Immature natural killer cell (primary cell): ENCODE data around the gene SLC25A45. TPM values are rescaled to one million over a fixed set of nuclear protein-coding genes. Genes with fewer than 3 reads are reported as not detected.
A peak's percentile ranks its signal among the peaks of the same experiment; 100 is the strongest.

Experiments used
- DNase-seq, 3 donors: peaks; one replicate each; pipeline ENCODE4 v3.0.0; 2022; ENCODE audit warnings: mixed read lengths in 1 of 3
- H3K27ac Mint-ChIP-seq, 6 donors: one replicate each; pipeline ENCODE4 v1.8.0; 2020; ENCODE audit warnings: mixed read lengths in 6 of 6, mild to moderate bottlenecking in 5 of 6, inconsistent platforms in 4 of 6, moderate library complexity in 3 of 6
- H3K27me3 Mint-ChIP-seq, 3 donors: one replicate each; pipeline ENCODE4 v1.8.0; 2020 to 2021; ENCODE audit warnings: low read depth in 3 of 3, mild to moderate bottlenecking in 3 of 3, mixed read lengths in 3 of 3, moderate library complexity in 3 of 3, inconsistent platforms in 1 of 3
- H3K36me3 Mint-ChIP-seq, 3 donors: one replicate each; pipeline ENCODE4 v1.8.0; 2020; ENCODE audit warnings: mixed read lengths in 3 of 3, inconsistent platforms in 2 of 3, mild to moderate bottlenecking in 2 of 3
- H3K4me1 Mint-ChIP-seq, 2 donors: one replicate each; pipeline ENCODE4 v1.8.0; 2020; ENCODE audit warnings: inconsistent platforms in 2 of 2, mild to moderate bottlenecking in 2 of 2, mixed read lengths in 2 of 2, moderate library complexity in 1 of 2
- H3K4me3 Mint-ChIP-seq, 5 donors: one replicate each; pipeline ENCODE4 v1.8.0; 2020; ENCODE audit warnings: mild to moderate bottlenecking in 5 of 5, mixed read lengths in 5 of 5, inconsistent platforms in 3 of 5, moderate library complexity in 3 of 5
- H3K9me3 Mint-ChIP-seq, 6 donors: one replicate each; pipeline ENCODE4 v1.8.0; 2020; ENCODE audit warnings: mild to moderate bottlenecking in 6 of 6, mixed read lengths in 6 of 6, inconsistent platforms in 4 of 6, moderate library complexity in 3 of 6
- polyA plus RNA-seq, 3 donors: library from polyadenylated mRNA; unstranded; fragments of 300-500 nt; fragmentation: Illumina TruSeq; gene quantifications; one replicate each; pipeline ENCODE4 v1.2.3, GENCODE V29; 2021

SLC25A45 gene
- polyA plus RNA-seq, 3 donors from 2014 or later = 4.5 to 16.0 (median 10.3) TPM

DNA sequence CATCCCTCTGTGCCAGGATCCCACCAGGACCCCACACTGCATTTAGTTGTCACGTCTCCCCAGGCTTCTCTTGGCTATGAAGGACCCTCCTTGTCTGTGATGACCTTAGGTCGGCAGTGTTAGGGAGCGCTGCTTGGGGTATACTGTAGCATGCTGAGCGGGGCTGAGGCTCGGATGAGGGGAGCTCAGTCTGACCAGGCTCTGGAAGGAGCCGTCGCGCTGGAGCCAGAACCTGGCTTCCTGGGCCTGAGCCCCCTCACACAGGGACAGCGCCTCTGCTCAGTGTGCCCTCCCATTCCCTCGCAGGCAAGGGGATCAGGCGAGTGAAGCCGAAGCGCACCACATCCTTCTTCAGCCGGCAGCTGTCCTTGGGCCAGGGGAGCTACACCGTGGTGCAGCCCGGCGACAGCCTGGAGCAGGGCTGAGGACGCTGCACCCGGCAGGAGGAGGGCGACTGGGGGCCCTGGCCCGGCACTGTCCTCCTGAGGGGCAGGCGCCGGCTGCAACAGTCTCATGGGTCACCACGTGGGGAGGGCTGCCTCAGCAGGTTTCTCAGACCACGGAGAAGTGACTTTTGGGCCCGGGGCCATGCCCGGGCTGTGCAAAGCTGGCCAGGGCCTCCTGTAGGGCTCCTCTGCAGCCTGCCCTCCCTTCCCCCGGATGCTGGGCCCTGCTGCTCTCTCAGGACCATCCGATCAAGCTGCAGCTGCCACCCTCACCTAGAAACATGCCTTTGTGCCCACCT, 28.7 kb upstream of the SLC25A45 start:
- Mint-ChIP-seq H3K27ac (peak overlapping the region in 1 of 6 donors; percentile 19), H3K4me1 (peaks cover 7 to 8% of the 10 kb centered on the region in 2 donors), H3K9me3 (no peaks in the 10 kb centered on the region), H3K36me3 (peaks cover 0 to 7% (median 7%) of the 10 kb centered on the region in 3 donors), H3K27me3 (peaks cover 0 to 2% (median 0%) of the 10 kb centered on the region in 3 donors), H3K4me3 (no peak overlapping the region)
- DNase-seq = no peak

DNA sequence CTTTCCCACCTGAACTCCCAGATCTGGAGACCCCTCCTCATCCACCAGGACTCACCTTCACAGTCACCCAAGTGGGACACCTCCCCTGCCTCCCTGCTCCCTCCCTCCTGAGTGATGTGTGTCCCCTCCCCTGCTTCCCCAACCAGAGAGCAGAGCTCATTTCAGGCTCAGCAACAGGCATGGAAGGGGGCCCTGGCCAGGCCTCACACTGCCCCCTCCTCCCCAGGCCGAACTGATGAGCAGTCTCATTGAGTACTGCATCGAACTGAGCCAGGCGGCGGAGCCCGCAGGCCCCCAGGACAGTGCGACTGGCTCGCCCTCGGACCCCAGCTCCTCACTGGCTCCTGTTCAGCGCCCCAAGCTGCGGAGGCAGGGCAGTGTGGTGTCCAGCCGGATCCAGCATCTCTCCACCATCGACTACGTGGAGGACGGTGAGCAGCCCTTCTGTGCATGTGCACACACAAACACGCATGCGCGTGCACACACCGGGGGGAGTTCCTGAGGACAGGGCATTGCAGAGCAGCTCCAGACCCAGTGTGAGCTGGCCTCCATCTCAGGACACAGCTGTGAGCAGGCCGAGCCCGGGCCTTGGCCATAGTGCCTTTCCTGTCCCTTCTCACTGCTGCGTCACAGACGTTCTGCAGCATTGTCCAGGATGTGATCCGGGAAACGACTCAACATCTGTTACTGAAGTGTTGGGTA, 22.3 kb upstream of the SLC25A45 start:
- Mint-ChIP-seq H3K27ac (no peak overlapping the region), H3K36me3 (peaks cover 4 to 11% (median 8%) of the 10 kb centered on the region in 3 donors), H3K27me3 (no peaks in the 10 kb centered on the region), H3K4me3 (no peak overlapping the region), H3K4me1 (no peaks in the 10 kb centered on the region), H3K9me3 (no peaks in the 10 kb centered on the region)
- no peak for DNase-seq

DNA sequence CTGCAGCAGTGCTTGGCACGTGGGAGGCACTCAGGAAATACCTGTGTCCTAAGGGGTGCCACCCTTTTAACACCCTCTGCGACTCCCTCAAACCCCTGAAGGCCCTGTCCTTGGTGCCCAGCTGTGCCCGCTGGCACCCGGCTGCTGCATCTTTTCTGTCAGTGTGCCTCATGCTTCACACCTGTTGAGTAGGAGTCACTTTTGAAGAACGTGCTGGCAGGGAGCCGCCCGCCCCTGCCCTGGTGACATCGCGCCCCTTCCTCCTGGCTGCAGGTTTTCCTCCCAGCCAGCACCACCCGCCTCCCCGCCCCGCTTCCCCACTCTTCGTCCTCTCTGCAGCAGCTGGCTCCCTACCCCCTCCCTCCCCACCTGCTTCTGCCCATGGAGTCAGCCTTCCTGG, 21.8 kb upstream of the SLC25A45 start:
- Mint-ChIP-seq H3K36me3 (peaks cover 4 to 9% (median 8%) of the 10 kb centered on the region in 3 donors), H3K9me3 (no peaks in the 10 kb centered on the region), H3K27ac (no peak overlapping the region), H3K4me3 (no peak overlapping the region), H3K4me1 (no peaks in the 10 kb centered on the region), H3K27me3 (no peaks in the 10 kb centered on the region)
- DNase-seq = no peak

DNA sequence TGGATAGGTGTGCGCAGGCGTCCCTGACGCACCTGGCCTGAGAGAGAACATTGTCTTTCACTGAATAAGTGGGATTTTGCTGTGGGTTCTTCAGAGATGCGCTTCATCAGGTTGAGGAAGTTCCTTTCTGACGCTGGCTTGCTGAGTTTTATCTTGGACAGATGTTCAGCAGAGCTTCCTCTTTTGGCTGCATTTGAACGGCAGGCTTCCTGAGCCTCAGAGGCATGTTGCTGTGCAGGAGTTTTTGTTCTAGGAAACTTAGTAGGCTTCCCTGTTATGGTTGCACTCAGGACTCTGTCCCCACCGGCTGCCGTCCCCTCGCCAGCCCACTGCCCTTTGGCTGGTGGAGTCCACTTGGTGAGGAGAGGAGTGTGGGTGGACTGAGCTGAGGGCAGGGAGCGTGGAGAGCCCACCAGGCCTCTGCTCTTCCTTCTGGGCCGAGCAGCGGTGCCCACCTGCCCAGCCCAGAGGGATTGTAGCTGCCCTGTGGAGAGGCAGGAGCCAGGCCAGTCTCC, 21.2 kb upstream of the SLC25A45 start:
- H3K4me3 Mint-ChIP-seq = no peak overlapping the region

DNA sequence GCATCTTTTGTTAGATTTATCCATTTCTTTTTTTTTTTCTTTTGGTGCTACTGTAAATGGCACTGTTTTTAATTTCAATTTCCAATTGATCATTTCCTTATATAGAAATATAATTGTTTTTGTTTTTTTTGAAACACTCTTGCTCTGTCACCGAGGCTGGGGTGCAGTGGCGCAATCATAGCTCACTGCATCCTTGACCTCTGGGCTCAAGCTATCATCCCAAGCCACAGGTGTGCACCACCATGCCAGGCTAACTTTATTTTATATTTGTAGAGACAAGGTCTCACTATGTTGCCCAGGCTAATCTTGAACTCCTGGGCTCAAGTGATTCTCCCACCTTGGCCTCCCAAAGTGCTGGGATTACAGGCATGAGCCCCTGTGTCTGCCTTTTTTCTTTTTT, 20.3 kb upstream of the SLC25A45 start:
- Mint-ChIP-seq H3K36me3 (peaks cover 4 to 10% (median 5%) of the 10 kb centered on the region in 3 donors), H3K4me3 (no peak overlapping the region), H3K27me3 (no peaks in the 10 kb centered on the region), H3K4me1 (peaks cover 0 to 2% of the 10 kb centered on the region in 2 donors), H3K27ac (peak overlapping the region in 1 of 6 donors; percentile 69), H3K9me3 (no peaks in the 10 kb centered on the region)
- DNase-seq = no peak

More for the DNA sequence above, 21.2 kb upstream of the SLC25A45 start:
- Mint-ChIP-seq H3K9me3 (no peaks in the 10 kb centered on the region), H3K36me3 (peaks cover 4 to 9% (median 5%) of the 10 kb centered on the region in 3 donors), H3K4me1 (peaks cover 0 to under 1% of the 10 kb centered on the region in 2 donors), H3K27ac (peak overlapping the region in 1 of 6 donors; percentile 20), H3K27me3 (no peaks in the 10 kb centered on the region)
- no peak for DNase-seq

DNA sequence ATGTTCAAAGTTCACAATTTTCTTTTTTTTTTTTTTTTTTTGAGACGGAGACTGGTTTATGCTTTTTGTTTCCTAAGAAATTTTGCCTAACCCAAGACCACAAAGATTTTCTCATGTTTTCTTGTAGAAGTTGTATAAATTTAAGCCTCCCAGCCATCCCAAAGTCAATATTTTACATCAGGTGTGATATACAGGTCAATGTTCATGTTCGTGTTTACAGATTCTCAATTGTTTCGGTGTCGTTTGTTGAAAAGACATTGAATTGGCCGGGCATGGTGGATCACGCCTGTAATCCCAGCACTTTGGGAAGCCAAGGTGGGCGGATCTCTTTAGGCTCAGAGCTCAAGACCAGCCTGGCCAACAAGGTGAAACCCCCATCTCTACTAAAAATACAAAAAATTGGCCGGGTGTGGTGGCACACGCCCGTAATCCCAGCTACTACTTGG, 19.4 kb upstream of the SLC25A45 start:
- peaks cover 9 to 15% (median 10%) of the 10 kb centered on the region in 3 donors for H3K36me3 Mint-ChIP-seq
- H3K4me1 Mint-ChIP-seq = peaks cover 2 to 4% of the 10 kb centered on the region in 2 donors
- no peaks in the 10 kb centered on the region for H3K27me3 Mint-ChIP-seq
- H3K9me3 Mint-ChIP-seq = no peaks in the 10 kb centered on the region
- no peak for DNase-seq
- peak overlapping the region in 2 of 6 donors; percentile 39 to 43 for H3K27ac Mint-ChIP-seq
- H3K4me3 Mint-ChIP-seq = no peak overlapping the region

DNA sequence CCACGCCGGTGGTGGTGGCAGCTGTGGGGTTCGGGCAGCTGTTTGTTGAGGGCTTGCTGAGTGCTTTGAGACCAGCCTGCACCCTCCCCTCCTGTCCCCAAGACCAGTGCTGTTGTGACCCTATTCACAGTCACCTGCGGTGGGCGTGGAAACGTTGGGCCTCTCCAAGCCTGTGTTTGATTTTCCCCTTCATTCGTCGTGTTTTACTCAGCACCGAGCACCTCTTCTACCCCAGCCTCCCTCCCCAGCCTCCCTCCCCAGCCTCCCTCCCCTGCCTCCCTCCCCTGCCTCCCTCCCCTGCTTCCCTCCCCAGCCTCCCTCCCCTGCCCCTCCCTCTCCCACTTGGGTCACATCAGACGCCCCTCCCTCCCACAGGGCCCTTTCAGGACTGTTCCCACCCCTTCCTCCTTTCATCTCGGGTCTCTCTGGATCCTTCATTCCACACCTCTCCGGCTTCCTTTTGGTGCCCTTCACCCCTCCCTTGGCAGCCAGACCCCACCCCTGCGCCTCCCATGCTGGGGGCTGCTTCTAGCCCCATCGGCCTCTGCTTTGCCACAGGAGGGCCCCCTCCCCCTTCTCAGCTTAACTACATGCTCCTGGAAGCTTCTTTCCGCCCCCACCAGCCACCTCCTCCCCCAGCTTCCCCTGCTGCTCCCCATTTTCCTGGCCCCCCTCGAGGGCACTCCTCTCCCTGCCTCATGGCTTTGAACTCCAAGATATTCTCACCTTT, 18.8 kb upstream of the SLC25A45 start:
- Mint-ChIP-seq H3K4me3 (no peak overlapping the region), H3K36me3 (peaks cover 9 to 15% (median 10%) of the 10 kb centered on the region in 3 donors), H3K27me3 (no peaks in the 10 kb centered on the region), H3K27ac (peak overlapping the region in 1 of 6 donors; percentile 43), H3K4me1 (peaks cover 2 to 4% of the 10 kb centered on the region in 2 donors), H3K9me3 (no peaks in the 10 kb centered on the region)
- no peak for DNase-seq

DNA sequence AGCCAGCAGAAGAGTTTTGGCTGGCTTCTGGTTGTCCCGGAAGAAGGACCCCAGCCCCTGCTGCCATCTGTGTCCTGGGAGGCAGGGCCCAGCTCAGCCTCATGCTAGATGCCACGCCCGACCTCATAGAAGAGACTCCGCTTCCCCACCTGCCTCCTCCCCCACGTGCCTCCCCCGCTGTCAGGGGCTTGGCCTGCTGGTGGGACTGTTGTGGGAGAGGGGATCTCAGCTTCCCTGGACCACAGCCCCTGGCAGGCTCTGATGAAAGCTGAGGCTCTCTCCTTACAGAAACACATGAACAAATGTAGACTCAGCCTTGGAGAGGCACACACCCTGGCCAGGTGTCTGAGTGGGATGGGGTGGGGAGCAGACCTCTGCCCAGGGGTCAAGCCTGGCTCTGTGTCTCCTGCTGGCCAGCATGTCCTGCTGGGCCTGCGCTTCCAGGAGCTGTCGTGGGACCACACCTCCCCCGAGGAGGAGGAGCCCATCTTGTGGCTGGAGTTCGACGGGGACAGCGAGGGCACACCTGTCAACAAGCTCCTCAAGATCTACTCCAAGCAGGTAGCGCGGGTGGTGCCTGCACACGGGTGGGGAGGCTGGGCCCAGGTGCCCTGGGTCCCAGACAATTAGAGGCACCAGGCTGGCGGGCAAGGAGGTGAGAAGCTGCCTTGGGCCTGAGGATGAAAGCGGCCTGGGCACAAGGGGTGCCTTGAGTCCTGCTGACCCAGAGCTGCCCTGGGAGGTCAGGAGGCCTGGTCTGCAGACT, 18.0 kb upstream of the SLC25A45 start:
- Mint-ChIP-seq H3K27ac (no peak overlapping the region), H3K4me3 (no peak overlapping the region), H3K9me3 (no peaks in the 10 kb centered on the region), H3K36me3 (peaks cover 9 to 15% (median 10%) of the 10 kb centered on the region in 3 donors), H3K27me3 (no peaks in the 10 kb centered on the region), H3K4me1 (peaks cover 2 to 4% of the 10 kb centered on the region in 2 donors)
- DNase-seq = no peak

DNA sequence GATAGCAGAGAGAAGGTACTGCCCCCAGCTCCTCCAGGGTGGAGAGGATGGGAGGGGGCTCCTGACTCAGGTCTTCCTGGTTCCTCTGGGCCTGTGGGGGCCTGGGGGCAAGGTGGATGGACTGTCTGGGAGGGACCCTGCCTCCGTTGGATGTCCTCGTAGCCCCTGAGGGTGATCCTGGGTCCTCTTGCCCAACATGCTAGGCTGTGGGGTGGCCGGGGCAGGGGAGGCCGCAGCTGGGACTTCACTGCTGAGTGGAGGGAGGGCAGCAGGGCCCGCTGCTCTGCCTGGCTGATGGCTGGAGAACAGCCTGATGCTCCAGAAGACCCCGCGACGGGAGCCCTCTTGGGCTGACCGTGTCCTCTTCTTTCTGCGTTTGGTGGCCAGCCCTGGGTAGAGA, 17.4 kb upstream of the SLC25A45 start:
- H3K36me3 Mint-ChIP-seq = peaks cover 9 to 15% (median 10%) of the 10 kb centered on the region in 3 donors
- DNase-seq = no peak
- H3K4me1 Mint-ChIP-seq = peaks cover 2 to 4% of the 10 kb centered on the region in 2 donors
- no peak overlapping the region for H3K27ac Mint-ChIP-seq
- H3K27me3 Mint-ChIP-seq = no peaks in the 10 kb centered on the region
- H3K9me3 Mint-ChIP-seq = no peaks in the 10 kb centered on the region
- H3K4me3 Mint-ChIP-seq = no peak overlapping the region

DNA sequence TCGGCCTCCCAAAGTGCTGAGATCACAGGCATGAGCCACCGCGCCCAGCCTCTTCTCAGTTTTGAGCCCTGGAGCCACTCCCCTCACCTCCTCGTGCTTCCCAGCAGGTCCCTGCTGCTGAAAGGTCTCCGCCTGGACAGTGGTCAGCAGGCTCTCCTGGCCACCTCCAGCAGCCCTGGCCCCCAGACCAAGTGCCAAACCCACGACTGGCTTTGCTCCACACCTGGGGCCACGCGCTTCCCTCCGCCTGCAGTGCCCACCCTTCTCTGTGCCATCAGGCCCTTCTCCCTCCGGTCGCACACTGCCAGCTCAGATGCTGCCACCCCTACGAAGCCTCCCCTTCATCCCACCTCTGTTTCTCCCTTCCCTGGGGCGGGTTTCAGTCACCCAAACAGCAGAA, 16.8 kb upstream of the SLC25A45 start:
- Mint-ChIP-seq H3K4me3 (no peak overlapping the region), H3K9me3 (no peaks in the 10 kb centered on the region), H3K27ac (peak overlapping the region in 1 of 6 donors; percentile 58), H3K27me3 (no peaks in the 10 kb centered on the region), H3K4me1 (peaks cover 2 to 4% of the 10 kb centered on the region in 2 donors), H3K36me3 (peaks cover 9 to 15% (median 10%) of the 10 kb centered on the region in 3 donors)
- DNase-seq = no peak

DNA sequence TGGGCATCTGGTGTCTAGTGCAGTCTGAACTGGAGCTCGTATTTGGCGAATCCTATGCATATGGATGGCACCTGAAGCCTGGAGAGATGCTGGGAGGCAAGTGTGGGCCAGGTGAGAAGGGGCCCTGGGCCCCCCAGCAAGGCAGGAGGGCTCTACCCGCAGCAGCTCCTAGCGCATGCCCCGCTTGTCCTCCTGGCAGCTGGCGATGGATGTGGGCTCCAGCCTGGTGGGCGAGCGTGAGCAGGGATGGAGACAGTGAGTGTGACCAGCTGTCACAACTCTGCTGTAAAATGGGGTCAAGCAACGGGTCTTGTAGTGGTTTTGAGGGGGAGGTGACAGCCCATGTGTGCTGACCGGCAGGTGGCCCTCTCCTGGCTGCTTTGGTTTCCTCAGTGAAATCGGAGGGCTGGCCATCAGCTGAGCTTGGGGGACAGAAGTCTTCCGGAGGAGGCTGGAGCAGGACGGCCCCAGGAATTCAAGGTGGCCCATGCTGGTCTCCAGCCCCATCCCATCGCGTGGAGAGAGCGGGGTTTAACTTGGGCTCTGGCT, 16.0 kb upstream of the SLC25A45 start:
- DNase-seq = no peak
- Mint-ChIP-seq H3K27me3 (no peaks in the 10 kb centered on the region), H3K27ac (no peak overlapping the region), H3K4me1 (peaks cover 2 to 4% of the 10 kb centered on the region in 2 donors), H3K4me3 (no peak overlapping the region), H3K36me3 (peaks cover 9 to 15% (median 10%) of the 10 kb centered on the region in 3 donors), H3K9me3 (no peaks in the 10 kb centered on the region)

DNA sequence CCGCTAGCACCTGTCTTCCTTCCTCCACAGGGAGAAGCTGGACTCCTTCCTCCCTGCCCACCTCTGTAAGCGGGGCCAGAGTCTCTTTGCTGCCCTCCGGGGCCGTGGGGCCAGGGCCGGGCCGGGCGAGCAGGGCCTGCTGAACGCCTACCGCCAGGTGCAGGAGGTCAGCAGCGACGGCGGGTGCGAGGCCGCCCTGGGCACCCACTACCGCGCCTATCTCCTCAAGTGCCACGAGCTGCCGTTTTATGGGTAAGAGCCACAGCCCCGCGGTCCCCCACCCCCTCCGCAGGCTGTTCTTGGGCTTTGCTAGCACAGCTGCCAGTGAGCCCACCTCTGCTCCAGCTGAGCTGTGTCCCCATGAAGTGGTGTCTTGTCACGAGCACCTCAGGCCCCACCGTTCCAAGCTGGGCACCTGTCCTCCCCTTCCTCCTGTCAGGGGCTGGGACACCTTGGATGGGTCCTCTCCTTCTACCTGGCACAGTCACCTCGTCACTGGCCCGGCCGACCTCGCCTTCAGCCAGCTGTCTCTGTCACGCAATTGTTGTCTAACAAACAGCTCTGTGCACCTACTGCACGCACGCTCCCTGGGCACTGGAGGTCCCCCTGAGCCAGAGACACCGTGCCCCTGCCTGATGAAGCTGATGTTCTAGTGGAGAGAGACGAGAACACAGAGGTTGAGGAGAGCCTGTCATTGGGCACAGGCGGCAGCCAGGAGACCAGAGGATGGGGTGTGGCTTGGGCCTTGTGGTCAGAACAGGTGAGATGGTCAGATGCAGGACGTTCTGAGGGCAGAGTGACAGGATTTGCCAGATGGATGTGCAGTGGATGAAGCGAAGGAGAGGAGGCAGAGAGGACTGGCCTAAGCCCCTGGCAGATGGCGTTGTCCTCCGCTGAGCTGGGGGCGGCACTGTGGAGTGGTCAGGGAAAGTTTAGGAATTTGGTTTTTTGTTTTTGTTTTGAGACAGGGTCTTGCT, 14.6 kb upstream of the SLC25A45 start:
- H3K9me3 Mint-ChIP-seq = no peaks in the 10 kb centered on the region
- no peaks in the 10 kb centered on the region for H3K27me3 Mint-ChIP-seq
- H3K36me3 Mint-ChIP-seq = peaks cover 5 to 16% (median 5%) of the 10 kb centered on the region in 3 donors
- H3K4me1 Mint-ChIP-seq = peaks cover 9 to 11% of the 10 kb centered on the region in 2 donors
- no peak for DNase-seq
- H3K4me3 Mint-ChIP-seq = no peak overlapping the region
- H3K27ac Mint-ChIP-seq = no peak overlapping the region
